HEK293T (cell line): ENCODE results near the gene HOXD10.
A peak's percentile ranks its signal among the peaks of the same experiment; 100 is the strongest.

Source experiments
- ARNT ChIP-seq: fragments of 450-650 bp; IDR thresholded peaks from 2 replicates; pipeline ENCODE4 v1.6.1; 2017; ENCODE audit warnings: mild to moderate bottlenecking
- BHLHE40 ChIP-seq: fragments of 450-650 bp; IDR thresholded peaks from 2 replicates; pipeline ENCODE4 v1.6.1; 2016; ENCODE audit warnings: mild to moderate bottlenecking, moderate library complexity, borderline replicate concordance
- FOXA1 ChIP-seq: fragments of 450-650 bp; IDR thresholded peaks from 2 replicates; pipeline ENCODE4 v1.6.1; 2016; ENCODE audit warnings: mild to moderate bottlenecking
- FOXM1 ChIP-seq: fragments of 450-650 bp; IDR thresholded peaks from 2 replicates; pipeline ENCODE4 v1.6.1; 2017; ENCODE audit warnings: mild to moderate bottlenecking, borderline replicate concordance
- HDGF ChIP-seq: fragments of 450-650 bp; IDR thresholded peaks from 2 replicates; pipeline ENCODE4 v1.6.1; 2017; ENCODE audit warnings: antibody characterized with exemption, borderline replicate concordance
- NFRKB ChIP-seq: fragments of 450-650 bp; IDR thresholded peaks from 2 replicates; pipeline ENCODE4 v1.6.1; 2016; ENCODE audit warnings: mild to moderate bottlenecking, moderate library complexity
- SUZ12 ChIP-seq: fragments of 450-650 bp; IDR thresholded peaks from 2 replicates; pipeline ENCODE4 v1.6.1; 2016; ENCODE audit warnings: mild to moderate bottlenecking
- TARDBP ChIP-seq: fragments of 450-650 bp; IDR thresholded peaks from 2 replicates; pipeline ENCODE4 v1.6.1; 2016
- ZNF384 ChIP-seq: fragments of 450-650 bp; IDR thresholded peaks from 2 replicates; pipeline ENCODE4 v1.6.1; 2016
- TF ChIP-seq, protein P1 (sequence below): fragments of 450-650 bp; IDR thresholded peaks from 2 replicates; pipeline ENCODE4 v1.6.1; 2016

DNA sequence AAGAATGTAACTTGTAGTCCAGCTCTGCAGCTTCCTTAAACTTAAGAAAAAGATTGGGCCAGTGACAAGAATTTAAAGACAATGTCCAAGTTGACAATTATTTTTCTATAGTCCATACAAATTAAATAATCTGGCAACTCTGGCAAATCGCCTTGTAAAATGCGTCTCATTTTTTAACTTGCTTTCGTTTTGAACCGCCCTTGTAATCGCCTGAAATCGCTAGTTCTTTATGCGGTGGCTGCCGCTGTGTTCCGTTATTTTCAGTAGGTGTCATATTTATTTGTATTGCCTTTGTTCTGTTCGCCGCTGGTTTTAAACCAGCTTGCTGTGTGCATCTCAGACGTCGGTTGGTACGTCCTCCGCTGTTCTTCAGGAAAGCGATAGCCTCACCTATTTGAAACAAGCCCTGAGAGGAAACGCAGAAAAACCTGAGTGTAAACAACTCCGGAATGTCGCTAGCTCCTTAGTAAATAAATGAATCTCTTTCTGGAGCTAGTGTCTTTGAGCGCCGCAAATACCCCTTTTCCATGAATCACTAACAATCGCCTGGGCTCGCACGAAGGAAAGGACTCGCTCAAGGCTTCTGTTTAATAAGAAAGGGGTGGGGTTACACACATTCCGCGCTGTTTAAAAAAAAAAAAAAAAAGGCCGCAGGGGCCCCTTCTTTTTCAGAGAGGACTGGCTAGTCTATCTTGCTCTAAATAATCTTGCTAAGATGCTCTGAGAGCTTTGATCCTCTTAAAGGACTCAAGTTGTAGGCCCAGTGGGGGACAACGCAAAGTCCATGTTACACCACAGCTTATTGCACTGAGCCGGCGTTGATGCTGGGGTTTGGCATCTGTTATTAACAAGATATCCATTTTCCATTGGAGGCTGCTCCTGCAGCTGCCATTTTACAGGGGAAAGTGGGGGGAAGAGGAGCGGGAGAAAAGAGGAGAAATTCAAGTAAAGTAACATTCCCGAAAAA, 15.9 kb downstream of the HOXD10 start:
- TF ChIP-seq NFRKB (no peak), HDGF (no peak), ARNT (no peak), TARDBP (no peak), FOXM1 (no peak), FOXA1 (no peak), SUZ12 (no peak), BHLHE40 (no peak), ZNF384 (peak; percentile 73)
- TF ChIP-seq, protein P1, sequence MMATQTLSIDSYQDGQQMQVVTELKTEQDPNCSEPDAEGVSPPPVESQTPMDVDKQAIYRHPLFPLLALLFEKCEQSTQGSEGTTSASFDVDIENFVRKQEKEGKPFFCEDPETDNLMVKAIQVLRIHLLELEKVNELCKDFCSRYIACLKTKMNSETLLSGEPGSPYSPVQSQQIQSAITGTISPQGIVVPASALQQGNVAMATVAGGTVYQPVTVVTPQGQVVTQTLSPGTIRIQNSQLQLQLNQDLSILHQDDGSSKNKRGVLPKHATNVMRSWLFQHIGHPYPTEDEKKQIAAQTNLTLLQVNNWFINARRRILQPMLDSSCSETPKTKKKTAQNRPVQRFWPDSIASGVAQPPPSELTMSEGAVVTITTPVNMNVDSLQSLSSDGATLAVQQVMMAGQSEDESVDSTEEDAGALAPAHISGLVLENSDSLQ, result no peak
